Stimulated activated CD8-positive, alpha-beta memory T cell treated with anti-CD3 and anti-CD28 coated beads, Interleukin-7, amount 100 ng/mL, for 1 hour (primary cell): ENCODE data around the gene CNNM2.
"Not testable (repeated sequence)": the region's sequence is repeated elsewhere in the genome, so short reads cannot be mapped to it uniquely, and the experiment has no call there.

Experiments used
- DNase-seq, 2 donors: peaks; one replicate each; pipeline ENCODE4 v3.0.0-alpha.2; 2020; ENCODE audit warnings: low read depth in 2 of 2

The CNNM2 gene

DNA sequence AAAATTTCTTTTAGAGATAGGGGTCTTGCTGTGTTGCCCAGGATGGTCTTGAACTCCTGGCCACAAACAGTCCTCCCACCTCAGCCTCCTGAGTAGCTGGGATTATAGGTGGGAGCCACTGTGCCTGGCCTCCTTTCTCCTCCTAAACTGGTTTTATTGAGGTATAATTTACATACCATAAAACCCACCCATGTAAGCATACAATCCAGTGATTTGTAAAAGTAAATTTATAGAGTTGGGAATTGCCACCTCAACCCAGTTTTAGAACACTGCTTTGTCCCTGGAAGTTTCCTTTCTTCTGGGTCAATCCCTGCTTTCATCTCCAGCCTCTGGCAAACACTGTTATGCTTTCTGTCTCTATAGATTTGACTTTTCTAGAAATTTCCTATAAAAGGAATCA, 49.0 kb downstream of the CNNM2 start:
- DNase-seq, result no peak

DNA sequence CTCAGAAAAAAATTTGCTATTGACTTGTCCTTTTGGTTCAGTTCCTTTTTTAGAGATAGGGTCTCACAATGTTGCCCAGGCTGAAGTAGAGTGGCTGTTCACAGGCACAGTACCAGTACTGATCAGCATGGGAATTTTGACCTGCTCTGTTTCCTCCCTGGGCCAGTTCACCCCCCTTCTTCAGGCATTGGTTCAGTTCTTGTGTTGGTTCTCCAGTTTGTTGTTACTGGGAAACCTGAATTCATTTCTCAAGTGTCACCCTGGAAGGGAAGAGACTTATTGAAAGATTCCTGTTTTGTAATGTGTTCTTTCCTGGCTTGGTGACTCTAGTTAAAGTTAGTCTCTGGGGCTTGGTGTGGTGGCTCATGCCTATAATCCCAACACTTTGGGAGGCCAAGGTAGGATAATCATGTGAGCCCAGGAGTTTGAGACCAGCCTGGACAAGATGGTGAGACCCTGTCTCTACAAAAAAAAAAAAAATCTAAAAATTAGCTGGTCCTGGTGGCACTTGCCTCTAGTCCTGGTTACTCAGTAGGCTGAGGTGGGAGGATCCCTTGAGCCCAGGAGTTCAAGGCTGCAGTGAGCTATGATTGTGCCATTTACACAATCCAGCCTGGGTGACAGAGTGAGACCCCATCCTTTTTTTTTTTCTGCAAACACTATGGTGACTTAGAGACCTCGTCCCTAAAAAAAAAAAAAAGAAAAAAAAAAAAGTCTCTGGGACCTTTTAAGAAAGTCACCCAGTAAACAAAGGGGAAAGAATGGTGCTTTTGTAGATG, 52.7 kb downstream of the CNNM2 start:
- no peak for DNase-seq

DNA sequence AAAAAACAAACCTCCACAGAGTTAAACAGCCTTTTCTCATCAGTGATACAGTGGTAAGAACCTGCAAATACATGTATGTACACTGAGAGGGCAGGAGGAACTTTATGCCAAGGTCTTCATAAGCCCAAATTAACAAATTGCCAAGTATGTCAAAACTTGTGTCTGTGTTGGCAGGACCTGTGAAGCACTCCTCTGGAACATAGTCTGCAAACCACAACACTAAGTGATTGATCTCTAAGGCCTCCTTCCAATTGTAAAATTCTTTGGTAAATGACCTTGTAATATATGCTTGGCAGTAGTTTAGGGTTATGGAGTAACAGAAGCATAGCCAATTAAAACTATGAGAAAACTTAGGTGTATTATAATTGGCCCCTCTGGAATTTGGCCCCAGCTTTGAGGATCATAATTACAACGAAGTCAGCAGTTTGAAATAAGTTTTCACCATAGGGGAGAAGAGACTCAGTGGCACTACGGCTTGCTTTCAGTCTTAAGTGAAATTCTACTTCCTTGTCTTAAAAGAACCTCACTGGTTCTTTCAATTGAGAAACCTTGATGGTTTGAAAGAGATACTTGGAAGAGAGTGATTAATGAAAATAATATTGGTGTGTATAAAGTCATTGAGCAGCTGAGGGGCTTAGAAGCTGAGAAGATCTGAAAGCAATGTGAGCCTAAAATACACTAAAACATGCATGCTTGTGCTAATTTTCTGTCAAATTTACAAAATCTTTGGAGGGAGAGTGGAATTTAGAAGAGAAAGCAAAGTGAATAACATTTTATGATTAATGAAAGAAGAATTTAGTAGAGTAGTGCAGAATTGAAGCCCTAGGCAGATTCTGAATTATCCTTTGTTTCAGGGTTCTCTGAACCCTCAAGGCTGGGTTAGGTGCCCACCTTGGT, 57.6 kb downstream of the CNNM2 start:
- no peak for DNase-seq

DNA sequence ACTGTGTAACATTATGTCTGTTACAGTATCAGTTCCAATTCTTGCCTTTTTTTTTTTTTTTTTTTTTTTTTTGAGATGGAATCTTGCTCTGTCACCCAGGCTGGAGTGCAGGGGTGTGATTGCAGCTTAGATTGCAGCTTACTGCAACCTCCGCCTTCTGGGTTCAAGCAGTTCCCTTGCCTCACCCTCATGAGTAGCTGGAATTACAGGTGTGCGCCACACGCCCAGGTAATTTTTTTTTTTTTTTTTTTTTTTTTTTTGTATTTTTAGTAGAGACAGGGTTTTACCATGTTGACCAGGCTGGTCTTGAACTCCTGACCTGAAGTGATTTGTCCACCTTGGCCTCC, 58.3 kb downstream of the CNNM2 start:
- not testable (repeated sequence) for DNase-seq

DNA sequence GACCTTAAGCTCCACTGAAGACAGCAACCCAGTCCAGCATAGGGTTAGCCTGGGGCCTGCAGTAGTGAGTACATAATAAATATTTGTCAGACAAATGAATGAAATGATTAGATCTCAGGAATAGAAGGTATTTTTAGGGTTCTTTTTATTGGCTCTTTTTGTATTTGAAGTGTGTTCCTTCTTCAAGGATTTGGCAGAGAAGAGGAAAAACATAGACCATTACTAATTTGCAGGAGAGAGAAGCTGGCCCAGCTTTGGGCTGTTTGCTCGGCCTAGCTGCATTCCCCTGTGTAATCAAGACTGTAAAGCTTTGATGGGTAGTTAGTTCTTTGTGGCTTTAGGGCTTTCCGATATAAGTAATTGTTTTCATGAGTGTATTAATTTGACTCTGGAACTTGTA, 64.2 kb downstream of the CNNM2 start:
- no peak for DNase-seq

DNA sequence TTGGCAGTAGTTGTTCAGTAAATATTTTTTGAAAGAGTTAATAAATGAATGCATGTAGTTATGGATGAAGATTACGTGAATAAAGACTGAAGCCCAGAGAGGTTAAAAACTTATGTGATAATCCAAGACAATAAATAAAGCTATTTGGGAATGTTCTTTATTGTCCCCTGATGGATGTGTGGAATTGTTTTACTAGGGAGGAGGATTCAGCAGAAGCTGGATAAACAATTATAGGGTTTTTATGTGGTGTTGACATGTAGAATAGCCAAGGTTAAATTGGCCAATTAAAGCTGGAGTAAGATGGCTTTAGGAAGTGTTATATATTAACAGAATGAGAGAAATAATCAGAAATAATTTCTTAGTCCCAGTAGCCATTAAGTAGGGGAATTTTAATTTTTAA, 66.0 kb downstream of the CNNM2 start:
- DNase-seq, result no peak

DNA sequence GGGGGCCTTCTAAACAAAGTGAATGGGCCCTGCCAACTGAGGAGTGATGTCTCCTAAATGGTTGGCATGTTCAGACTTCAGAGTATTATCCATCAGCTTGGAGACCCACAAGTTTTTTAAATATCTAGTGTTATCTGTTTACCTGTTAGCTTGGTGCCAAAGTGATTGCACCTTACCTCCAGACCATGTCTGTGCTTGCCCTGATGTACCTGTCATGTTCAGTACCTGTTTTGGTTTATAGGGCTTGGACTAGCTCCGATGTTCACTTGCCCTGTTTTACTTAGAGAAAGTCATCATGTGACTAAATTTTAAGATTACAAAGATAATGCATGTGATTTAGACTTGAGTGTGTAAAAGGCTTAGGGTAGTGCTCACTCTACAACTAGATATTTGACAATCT, 67.7 kb downstream of the CNNM2 start:
- no peak for DNase-seq

DNA sequence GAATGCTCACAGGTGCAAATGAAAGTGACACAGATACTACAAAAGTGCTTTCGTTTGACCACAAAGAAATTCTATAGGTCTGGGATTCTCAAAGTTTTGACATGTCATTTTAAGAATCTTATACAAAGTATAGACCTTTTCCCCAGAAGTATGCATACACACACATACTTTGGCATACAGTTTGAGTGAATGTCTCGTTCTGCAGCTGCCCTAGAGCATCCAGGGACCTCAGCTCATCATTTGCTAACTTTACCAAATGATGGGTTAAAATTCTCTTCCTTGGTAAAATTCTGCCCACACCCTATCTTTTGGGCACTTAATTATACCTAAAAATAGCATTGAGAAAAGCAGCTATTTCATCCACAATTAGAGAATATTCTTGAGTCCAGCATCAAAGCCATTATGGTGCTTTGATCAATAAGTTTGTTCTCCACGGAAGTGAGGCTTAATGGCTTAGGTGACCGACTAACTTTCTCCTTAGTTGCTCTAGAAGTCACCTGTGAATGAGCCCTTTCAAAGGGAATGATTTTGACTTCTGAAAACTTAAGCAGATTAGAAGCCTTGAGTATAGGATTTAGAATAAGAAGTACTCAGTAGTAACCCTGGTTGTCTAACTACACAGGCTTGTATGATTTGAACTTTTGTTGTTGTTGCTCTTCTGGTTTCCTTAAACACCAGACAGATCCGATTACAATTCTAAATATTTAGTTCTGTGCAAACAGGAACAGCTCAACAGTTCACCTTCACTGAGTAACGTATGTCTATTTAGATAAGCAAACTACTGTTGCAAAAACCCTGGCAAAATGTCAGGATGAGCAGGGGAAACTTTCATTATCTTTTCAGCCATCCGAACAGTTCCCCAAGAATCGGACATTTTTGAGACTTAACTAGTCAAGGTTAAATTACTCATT, 70.6 kb downstream of the CNNM2 start:
- DNase-seq, result no peak

DNA sequence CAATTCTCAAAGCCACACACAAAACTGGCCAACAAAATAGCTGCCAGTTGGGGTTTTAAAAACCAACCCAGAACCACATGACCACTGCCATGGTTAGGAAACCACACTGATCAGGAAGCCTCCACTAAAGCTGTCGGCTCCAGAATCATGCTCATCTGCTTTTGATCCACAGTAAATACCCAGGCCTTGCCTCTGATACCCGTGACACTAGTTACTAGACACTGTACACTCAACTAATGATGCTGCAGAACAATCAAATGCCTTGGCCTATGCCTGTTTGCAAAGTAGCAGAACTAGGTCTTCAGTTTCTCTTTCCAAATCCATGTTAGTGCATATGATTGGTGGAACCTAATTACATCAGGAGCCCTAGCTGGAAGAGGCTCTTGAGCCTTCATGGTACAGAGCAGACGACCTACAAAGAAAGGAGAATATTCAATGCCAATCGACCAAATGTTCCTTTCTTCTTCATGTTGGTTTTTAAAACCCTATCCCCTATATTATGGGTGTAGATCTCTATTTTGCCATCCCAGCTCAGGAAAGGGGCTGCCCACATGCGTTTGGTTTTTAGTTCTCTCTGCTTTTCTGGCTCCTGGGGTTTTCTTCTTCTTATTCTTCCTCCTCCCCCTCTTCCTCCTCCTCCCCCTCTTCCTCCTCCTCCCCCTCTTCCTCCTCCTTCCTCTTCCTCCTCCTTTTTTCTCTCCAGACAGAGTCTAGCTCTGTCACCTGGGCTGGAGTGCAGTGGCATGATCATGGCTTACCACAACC, 76.6 kb downstream of the CNNM2 start:
- DNase-seq, result no peak

DNA sequence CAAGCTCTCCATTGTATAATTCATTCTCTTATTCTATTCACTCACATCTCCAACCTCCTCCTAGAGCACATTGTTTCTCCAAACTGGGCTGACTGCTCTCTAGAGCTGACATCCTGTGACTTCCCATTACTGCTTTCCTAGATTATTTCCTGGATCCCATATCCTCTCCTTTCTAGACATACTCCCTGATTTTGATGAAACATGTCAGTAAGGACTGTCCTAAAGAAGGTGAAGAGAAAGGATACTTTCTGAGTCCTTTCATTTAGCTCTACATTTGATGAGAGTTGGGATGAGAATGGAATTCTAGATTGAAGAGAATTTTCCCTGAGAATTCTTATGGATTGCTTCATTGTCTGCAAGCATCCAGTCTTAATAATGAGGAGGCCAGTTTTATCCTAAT, 78.8 kb downstream of the CNNM2 start:
- no peak for DNase-seq

DNA sequence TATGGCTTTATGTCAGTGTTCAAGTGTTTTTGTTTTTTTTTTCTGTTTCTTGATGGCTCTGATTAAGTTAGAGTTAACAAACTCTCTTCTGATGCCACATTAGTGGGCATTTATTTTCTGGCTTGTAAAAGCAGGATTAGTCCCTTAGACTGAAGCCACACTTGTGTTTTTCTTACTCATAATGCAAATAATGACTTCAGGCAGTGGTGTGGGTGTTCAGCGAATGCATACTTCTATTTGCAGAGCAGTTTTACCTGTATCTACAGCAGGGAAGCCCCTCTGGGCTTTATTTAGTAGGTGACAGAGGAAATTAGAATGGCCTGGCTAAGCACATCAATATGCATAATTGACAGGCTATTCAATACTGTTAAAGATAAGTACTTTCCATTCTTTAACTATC, 79.9 kb downstream of the CNNM2 start:
- no peak for DNase-seq

DNA sequence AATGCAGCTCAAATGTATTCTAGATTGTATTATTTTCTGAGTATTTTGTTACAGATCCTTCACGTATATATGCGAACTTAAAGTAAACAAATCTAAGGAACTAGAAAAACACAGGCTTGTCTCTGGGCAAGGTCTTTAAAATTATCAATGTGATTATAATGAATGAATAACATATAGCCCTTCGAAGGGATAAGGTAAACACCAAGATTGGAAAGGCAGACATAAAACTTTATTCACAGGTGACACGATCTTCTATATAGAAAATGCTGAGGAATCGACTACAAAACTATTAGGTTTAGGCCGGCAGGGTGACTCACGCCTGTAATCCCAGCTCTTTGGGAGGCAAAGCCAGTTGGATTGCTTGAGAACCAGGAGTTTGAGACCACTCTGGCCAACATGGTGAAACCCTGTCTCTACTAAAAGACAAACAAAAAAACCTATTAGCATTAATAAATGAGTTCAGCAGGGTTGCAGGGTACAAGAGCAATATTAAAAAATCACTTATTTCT, 80.4 kb downstream of the CNNM2 start:
- DNase-seq, result no peak

DNA sequence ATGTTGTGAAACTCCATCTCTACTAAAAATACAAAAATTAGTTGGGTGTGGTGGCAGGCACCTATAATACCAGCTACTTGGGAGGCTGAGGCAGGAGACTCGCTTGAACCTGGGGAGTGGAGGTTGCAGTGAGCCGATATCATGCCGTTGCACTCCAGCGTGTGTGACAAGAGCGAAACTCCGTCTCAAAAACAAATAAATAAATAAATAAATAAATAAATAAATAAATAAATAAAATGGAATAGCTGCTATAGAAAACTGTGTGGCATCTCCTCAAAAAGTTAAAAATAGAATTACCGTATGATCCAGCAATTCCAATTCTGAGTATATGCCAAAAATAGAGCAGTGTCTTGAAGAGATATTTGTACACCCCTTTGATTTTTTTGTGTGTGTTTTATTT, 82.0 kb downstream of the CNNM2 start:
- DNase-seq, result not testable (repeated sequence)

DNA sequence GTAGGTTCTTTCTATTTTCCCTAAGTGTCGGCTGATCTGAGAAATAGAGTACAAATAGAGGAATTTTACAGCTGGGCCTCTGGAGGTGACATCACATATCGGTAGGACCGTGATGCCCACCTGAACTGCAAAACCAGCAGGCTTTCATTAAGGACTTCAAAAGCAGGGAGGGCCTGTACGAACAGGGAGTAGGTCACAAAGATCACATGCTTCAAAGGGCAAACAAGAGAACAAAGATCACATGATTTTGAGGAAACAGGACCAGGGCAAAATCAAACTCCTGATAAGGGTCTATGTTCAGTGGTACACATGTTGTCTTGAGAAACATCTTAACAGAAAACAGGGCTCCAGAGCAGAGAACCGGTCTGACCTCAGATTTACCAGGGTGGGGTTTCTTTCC, 88.9 kb downstream of the CNNM2 start:
- no peak for DNase-seq

DNA sequence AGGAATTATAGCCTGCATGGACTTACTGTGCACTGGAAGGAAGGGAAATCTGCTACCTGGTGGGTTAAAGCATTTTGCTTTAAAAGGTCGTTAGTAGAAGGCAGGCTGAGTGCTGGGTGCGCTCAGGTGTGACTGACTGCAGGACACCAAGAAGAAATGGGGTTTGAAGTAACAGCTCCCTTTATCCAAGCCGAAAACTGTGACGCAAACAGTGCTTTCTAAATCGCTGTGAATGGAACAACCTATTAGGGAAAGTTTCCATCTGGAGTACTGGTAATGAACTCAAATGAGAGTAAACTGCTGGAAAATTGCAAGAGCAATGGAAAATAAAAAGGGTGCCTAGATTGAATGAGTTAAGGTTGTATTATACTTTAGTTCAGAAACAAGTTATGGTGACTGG, 95.3 kb downstream of the CNNM2 start:
- DNase-seq, result no peak

DNA sequence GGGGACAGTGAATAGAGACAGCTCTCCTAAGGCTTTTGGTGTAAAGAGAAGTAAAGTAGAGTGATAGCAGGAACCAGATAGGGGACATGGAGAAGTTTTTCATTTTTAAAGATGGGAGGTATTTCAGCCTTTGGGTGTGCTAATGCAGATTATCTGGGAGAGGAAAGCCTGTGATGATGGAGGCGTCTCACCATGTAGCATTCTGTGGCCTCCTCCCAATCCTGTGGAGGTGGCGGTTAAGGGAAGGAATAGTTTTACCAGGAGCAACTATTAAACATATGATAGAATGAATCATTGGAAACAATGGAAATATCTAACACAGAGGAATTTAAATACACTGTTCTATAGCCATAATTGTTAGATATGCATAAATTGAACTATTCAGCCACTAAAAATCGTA, 101.3 kb downstream of the CNNM2 start:
- DNase-seq, result no peak

DNA sequence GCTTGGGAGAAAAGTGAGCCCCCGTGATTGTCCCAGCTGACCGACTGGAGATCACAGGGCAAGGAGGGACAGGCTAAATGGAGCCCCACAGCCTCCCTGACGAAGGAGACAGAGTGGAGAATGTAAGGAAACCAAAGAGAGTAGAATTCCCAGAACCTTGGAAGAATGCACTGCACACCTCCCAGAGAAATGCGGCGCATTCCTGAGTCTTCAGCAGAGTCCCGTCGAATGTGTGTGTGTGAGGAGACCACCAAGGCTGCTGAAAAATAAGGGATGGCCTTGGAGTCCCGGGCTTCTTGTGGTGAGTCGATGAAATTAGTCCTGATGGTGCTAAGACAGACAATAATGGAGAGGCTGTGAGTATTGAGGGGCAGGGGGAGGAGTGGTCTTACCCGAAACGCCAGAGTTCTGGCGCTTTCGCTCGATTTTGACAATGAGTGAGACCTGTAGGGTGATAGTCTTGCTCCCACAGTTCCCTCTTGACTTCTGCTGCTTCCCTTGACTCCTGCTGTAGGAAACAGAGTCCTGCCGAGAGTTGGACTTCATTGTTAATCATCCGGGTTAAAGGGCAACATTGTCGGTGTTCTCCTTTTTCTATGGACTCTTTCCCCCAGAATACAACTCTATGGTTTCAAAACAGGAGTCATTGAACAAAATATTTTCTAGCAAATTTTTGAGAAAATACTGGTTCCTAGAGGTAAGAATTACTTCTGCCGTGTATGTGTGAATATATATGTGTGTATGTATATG, 103.2 kb downstream of the CNNM2 start:
- no peak for DNase-seq

DNA sequence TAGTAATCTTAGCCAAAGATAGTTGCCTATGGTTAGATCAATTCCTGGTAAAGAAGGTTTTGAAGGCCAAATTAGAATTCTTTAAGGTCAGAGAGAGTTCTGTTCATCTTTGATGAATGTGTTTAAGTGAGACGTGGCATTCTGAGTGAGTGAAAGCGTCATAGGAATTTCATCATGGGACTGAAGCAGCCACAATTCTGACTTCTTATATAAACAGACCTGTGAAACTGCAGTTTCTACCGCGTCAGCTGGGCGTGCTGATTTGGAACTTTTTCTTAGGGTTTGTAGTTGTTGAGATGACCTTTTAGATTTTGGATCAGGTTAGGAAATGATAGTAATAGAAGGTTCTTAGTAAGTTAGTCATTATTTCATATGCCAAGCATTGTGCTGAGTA, 103.8 kb downstream of the CNNM2 start:
- no peak for DNase-seq

DNA sequence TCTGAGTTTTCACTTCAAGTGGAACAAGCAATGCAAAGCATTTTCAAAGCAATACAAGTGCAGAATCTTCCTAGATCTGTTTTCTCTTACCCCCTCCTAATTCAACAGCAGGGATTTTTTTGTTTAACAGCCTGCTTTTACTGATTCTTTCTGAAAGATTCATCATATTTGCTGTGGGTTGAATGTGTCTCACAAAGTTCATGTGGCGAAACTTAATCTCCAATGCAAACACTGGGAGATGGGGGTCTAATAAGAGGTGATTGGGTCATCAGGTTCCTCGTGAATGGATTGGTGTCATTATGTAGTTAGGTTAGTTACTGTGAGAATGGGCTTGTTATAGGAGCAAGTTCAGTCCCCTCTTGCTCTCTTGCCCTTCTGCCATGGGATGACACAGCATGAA, 107.6 kb downstream of the CNNM2 start:
- no peak for DNase-seq

DNA sequence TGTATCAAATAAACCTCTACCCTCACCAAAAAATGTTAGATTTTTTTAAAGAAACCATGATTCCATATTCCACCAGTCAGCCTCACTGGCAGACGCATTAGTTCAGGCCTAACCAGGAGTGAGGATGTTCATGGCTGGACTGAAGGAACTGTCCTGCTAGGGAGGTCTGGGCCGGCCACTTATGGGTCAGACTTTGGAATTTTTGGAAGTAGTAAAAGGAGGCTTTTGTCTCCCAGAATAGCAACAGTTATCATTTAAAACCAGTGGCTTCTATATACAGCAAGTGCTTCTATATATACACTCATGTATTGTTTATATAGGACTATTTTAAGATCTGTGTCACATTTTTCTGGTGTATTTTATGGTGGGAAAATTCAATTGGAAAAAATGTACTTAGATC, 120.5 kb downstream of the CNNM2 start:
- no peak for DNase-seq

DNA sequence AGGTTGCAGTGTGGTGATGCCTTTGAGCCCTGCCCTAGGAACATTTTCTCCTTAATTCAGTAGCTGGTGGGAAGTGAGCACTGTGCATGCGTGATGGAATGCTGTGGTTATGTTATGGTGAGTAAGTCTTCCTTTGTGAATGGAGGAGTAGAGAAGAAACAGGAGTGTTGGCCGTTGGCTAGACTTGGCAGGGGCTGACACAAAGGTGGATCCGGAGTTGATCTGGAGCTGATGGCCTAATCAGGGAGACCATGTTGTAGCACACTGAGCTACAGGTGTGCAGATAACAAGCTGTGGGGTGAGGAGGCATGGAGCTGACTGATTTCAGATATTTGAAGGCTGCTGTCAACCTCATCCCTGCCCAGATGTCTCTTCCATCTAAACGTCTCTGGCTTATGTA, 122.3 kb downstream of the CNNM2 start:
- no peak for DNase-seq
